HG03558 (cell line): ENCODE results near the gene RXRA.

Experiments used
- ATAC-seq: cut with Tn5 transposase; IDR thresholded peaks from one replicate; pipeline ENCODE4 v1.9.1; 2021; ENCODE audit warnings: moderate number of reproducible peaks; ENCODE audit not compliant: unreplicated experiment; ENCODE audit errors: extremely low read depth

RXRA gene

GRCh38 chr9:134422301-134423090 lies 96.2 kb downstream of the RXRA start:
- no peak for ATAC-seq

GRCh38 chr9:134423166-134423565 lies 96.9 kb downstream of the RXRA start:
- ATAC-seq: no peak

GRCh38 chr9:134423749-134424148 lies 97.5 kb downstream of the RXRA start:
- no peak for ATAC-seq

GRCh38 chr9:134424818-134425217 lies 98.6 kb downstream of the RXRA start:
- ATAC-seq: no peak

- no peak for ATAC-seq
Observed at GRCh38 chr9:134425401-134425800, 99.1 kb downstream of the RXRA start.

GRCh38 chr9:134425812-134426211 lies 99.6 kb downstream of the RXRA start:
- no peak for ATAC-seq

- no peak for ATAC-seq
Observed at GRCh38 chr9:134426436-134426835, 100.2 kb downstream of the RXRA start.

- no peak for ATAC-seq
Observed at GRCh38 chr9:134427153-134427782, 101.0 kb downstream of the RXRA start.

GRCh38 chr9:134428559-134428958 lies 102.3 kb downstream of the RXRA start:
- ATAC-seq: no peak

GRCh38 chr9:134429007-134429406 lies 102.8 kb downstream of the RXRA start:
- no peak for ATAC-seq

GRCh38 chr9:134429481-134429880 lies 103.2 kb downstream of the RXRA start:
- ATAC-seq: no peak

- no peak for ATAC-seq
Observed at GRCh38 chr9:134431095-134431494, 104.8 kb downstream of the RXRA start.

GRCh38 chr9:134431626-134432025 lies 105.4 kb downstream of the RXRA start:
- ATAC-seq: no peak

GRCh38 chr9:134432471-134432870 lies 106.2 kb downstream of the RXRA start:
- ATAC-seq: no peak

GRCh38 chr9:134433101-134433500 lies 106.8 kb downstream of the RXRA start:
- ATAC-seq: no peak

GRCh38 chr9:134433909-134434882 lies 107.9 kb downstream of the RXRA start:
- no peak for ATAC-seq

GRCh38 chr9:134434894-134435506 lies 108.7 kb downstream of the RXRA start:
- no peak for ATAC-seq

- no peak for ATAC-seq
Observed at GRCh38 chr9:134435550-134436378, 109.5 kb downstream of the RXRA start.

GRCh38 chr9:134436379-134436762 lies 110.1 kb downstream of the RXRA start:
- ATAC-seq: no peak
